H1 (cell line): ENCODE data around the gene CFDP1. TPM values are rescaled to one million over a fixed set of nuclear protein-coding genes. Genes with fewer than 3 reads are reported as not detected.

ENCODE experiments used
- CTBP2 ChIP-seq: IDR thresholded peaks from 2 replicates; pipeline ENCODE4 v1.7.0; 2011; ENCODE audit warnings: borderline replicate concordance, mild to moderate bottlenecking, moderate library complexity, mixed read lengths, low read length; ENCODE audit not compliant: insufficient read depth, insufficient read length
- E2F6 ChIP-seq: IDR thresholded peaks from 2 replicates; pipeline ENCODE4 v1.6.1; 2012; ENCODE audit warnings: inconsistent platforms
- JUN ChIP-seq: IDR thresholded peaks from 2 replicates; pipeline ENCODE4 v1.6.1; 2011; ENCODE audit warnings: low read depth, mild to moderate bottlenecking, improper control_type of control experiment, low read length
- JUND ChIP-seq: IDR thresholded peaks from 2 replicates; pipeline ENCODE4 v1.6.1; 2011; ENCODE audit warnings: mild to moderate bottlenecking, improper control_type of control experiment, low read length
- KDM5A ChIP-seq: fragments of 200-600 bp; IDR thresholded peaks from 2 replicates; pipeline ENCODE4 v1.7.1; 2012; ENCODE audit warnings: mild to moderate bottlenecking, low read length, inconsistent platforms, mixed read lengths
- POLR2A ChIP-seq, 2 experiments: IDR thresholded peaks; 1 replicate in 1 of 2; 2 replicates in 1 of 2; pipeline ENCODE4 v1.6.1; 2011; ENCODE audit warnings: low read depth in 2 of 2, low read length in 2 of 2, mild to moderate bottlenecking in 2 of 2; ENCODE audit errors: control extremely low read depth in 1 of 2
- USF2 ChIP-seq: IDR thresholded peaks from 2 replicates; pipeline ENCODE4 v1.6.1; 2011; ENCODE audit warnings: low read length, improper control_type of control experiment
- polyA plus RNA-seq, 7 experiments: library from polyadenylated mRNA; depleted of rRNA in 3 of 7; stranded (reverse) in 5 of 7; unstranded in 2 of 7; fragments of >200 nt in 5 of 7; fragments of 200-250 nt in 2 of 7; gene quantifications; 1 replicate in 5 of 7; 2 replicates in 1 of 7; 4 replicates in 1 of 7; pipeline versions ENCODE4 v1.2.1 to v1.2.3, GENCODE V29; 2011 to 2013; ENCODE audit warnings: missing spikeins in 2 of 7, mixed read lengths in 2 of 7
- total RNA-seq: library from RNA; stranded (reverse); fragmentation: NEBNext Ultra II Directional; extraction: Animal tissue kit (Norgen Biotek cat#: 25700); gene quantifications from 2 replicates; pipeline ENCODE4 v1.2.1, GENCODE V29; 2021

CFDP1 gene
- total and polyA plus RNA-seq, 2 of the 8 experiments (the other 6 are each of a cell fraction or from before 2014, with no cell fraction given): 25.5 to 77.3 TPM

DNA sequence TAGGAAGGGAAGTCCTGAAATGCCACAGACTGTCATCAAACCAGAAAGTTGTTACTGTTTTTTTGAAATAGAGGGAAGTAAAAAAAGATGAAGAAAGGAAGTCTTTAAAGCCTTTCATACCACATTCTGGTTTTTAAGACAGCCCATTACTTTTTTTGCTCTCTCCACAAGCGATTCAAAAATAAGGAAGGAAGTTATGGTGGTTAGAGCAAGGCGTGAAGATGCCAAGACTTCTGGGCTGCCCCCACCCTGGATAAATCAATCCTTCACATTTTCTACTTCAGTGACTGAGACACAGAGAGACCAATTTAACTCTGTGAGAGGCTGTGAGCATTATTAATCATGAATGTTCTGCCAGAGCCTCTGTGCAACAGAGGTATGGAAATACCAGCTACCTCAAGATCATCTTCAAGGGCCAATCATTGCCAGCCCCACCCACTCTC lies 99.6 kb downstream of the CFDP1 start (continued):
- TF ChIP-seq USF2 (no peak), E2F6 (no peak), JUND (no peak), POLR2A (IDR thresholded peaks at IDR 0.05; ENCODE audit: control extremely low read depth in 1 of 2, low read depth in 2 of 2, low read length in 2 of 2) (no peak), JUN (no peak), KDM5A (no peak), CTBP2 (no peak)
- TF ChIP-seq, all 59 proteins: peak for 0
